CD4-positive, alpha-beta T cell treated with Interleukin-4 for 1 hour (primary cell): ENCODE measurements around the gene MCF2L.
"Not testable (repeated sequence)": the region's sequence is repeated elsewhere in the genome, so short reads cannot be mapped to it uniquely, and the experiment has no call there.

Source experiments
- DNase-seq, 2 donors: peaks; one replicate each; pipeline ENCODE4 v3.0.0-alpha.2; 2020 to 2022

MCF2L gene

DNA sequence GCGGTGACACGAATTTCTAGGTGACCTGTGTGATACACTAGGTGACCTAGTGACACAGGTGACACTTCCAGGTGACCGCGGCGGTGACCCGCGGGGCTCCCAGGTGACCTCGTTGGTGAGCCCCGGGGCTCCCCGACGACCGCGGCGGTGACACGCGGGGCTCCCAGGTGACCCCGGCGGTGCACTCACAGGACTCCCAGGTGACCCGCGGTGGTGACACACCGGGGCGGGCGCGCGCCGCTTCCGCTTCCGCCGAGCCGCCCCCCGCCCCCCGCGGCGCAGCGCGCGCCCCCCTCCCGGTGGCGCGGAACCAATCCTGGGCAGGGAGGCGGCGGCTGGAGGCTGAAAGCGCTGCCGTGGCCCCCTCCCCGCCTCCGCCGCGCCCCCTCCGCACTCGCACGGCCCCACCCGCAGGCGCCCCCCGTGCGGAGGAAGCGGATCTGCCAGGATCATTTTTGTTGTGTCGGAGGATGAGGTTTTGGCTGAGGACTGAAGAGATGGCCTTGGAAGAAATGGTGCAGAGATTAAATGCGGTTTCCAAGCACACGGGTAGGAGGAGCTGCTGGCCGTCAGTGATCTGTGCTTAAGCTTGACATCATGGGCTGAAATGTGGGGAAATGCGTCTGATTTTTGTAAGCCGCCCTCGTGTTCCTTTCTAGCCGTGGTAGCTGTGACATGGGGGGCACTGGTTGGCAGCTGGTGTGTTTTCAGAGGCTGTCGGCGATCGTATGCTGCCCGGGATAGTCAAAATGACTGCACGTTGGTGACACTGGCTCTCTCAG is at the start of gene MCF2L:
TSS of gene MCF2L (plus strand) at position 305 of the 782 bp plus-strand sequence. CDS start at position 471, 166 bp downstream.
- DNase-seq = peak; percentile 41 to 65

DNA sequence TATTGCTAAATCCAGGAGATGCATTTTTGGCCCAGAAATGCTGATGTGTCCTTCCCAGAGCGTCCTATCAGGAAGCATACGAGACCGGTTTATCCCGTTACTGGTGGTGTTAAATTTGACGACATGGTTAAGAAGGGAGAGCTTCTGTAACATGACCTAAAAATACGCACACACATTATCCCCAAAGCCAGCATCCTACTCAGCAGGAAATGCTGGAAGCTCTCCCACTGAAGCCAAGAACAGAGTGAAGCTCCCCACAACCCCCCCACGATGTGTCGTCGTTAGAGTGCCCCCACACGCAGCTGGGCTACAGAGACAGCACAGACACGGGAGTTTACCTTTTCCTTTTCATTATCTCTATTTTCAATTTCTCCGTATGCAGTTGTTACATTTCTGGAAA is 45.1 kb upstream of the MCF2L start:
- DNase-seq = no peak

GRCh38 chr13:112924365-112924764 is 44.6 kb upstream of the MCF2L start:
- DNase-seq = no peak

GRCh38 chr13:112926003-112926402 is 43.0 kb upstream of the MCF2L start:
- no peak for DNase-seq

DNA sequence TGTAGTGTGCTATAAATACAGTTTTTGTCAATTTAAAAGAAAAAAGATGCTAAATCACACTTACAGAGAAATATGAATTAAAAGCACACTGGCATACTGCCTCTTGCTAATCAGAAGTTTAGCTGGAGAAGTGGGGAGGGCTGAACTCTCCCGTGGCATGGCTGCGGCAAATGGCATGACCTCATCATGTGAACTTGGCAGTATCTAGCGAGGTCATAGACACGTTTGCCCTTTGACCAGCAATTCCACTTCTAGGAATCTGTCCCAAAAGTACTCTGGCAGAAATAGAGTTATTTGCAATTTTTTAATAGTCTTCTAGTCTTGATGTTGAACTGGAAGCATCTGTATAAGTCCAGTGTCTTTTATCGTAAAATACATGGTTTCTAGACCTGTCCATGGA is 42.0 kb upstream of the MCF2L start:
- no peak for DNase-seq

DNA sequence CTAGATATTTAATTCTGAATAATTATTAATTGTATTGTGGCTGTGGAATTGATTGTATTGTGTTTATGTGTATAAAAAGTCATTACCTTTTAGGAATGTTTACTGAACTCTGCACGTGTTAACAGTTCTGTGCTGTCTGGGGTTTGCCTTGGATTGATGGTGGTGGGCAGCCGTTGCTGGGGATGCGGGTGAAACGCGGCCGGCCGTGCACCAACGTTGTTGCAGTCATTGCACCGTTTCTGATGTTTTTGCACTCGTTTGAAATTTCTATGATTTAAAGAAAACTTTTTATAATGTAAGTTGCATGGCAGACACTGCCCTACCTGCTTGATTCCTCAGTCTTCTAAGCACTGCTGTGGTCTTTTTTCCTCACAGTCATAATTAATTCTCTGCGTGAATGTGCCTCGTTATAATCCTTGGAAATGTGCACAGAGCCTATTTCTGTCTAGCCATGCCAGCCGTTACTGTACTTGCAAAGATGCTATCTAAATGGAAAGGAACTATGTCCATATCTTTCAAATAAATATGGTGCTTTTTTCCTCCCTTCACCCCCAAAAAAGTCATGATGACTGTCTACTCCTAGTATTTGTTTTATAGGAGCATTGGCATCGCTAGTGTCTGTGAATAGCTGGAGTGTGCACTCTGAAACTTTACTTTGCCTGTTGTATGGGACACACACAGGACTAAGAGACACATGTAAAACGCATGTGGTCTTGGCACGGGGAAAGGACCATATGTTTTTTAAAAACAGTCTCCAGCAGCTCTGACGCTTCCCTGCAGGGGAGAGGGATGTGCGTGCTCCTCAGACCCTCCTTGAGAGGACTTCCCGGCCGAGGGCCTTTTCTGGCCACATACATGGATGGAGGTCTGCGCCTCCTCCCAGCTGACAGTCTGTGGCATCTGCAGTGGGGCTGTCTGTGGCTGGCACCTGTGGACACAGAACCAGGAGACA is 40.7 kb upstream of the MCF2L start:
- no peak for DNase-seq

- no peak for DNase-seq
Measured at GRCh38 chr13:112928972-112929782, 39.8 kb upstream of the MCF2L start.

DNA sequence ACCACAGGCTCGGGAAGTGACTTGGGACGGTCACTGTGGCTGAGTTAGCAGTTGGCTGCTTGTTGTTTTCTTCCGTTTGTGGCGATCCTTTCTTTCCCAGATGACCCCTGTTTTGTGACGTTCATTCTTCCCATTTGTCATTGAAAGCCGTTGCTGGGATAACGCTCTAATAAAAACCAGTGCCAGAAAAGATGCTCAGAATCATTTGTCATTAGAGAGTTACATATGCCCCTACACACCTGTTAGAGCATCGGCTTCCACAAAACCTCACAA is 39.3 kb upstream of the MCF2L start:
- no peak for DNase-seq

DNA sequence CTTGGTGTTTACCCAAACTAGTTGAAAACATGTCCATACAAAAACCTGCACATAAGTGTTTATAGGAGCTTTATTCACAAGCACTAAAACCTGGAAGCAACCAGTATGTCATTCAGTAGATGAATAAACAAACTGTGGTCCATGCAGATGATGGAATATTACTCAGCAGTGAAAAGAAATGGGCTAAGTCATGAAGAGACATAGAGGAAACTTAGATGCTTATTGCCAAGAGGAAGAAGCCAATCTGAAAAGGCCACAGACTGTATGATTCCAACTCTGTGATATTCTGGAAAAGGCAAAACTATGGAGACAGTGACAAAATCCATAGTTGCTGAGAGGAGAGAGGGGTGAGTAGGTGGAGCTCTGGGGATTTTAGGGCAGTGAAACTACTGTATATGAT is 38.8 kb upstream of the MCF2L start:
- DNase-seq = no peak

DNA sequence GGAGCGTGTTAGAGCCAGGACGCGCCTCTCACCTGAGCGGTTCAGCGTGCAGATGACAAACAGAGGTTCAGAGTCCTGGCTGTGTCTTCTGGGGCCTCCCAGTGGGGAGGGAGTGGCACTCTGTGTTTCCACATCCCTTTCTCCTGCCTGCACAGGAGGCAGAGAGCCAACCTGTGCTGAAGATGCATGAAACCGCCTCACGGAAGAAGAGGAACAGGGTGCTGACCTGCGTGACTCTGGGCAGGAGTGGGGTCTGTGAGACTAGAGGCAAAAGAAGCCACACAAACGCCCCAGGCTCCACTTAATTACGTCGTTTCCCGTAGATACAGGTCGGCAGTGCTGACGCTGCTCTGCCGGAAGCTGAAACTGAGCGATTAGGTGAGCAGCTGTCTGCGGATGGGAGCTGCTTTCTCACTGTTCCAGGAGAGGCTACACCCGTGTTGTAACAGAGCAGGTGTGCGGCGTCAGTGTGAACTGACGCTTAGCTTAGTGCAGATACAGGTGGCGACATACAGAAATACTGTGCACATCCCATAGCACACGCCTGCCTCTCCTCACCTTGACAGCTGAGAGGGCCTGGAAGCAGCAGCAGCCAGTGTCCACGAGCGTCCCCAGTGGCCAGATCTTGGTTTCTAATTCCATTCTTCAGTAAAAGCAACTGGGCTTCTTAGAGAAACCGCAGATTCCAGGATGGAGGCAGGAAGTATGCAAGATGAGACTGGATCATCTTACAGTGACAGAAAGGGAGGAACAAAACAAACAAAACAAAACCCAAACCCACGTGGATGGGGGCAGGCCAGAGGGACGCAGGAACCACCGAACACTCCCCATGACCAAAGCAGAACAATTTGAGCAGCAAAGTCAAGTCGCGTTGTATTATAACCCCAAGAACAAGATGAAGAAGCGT is 37.7 kb upstream of the MCF2L start:
- DNase-seq = no peak

- DNase-seq = no peak
Measured at GRCh38 chr13:112932971-112933370, 36.0 kb upstream of the MCF2L start.

DNA sequence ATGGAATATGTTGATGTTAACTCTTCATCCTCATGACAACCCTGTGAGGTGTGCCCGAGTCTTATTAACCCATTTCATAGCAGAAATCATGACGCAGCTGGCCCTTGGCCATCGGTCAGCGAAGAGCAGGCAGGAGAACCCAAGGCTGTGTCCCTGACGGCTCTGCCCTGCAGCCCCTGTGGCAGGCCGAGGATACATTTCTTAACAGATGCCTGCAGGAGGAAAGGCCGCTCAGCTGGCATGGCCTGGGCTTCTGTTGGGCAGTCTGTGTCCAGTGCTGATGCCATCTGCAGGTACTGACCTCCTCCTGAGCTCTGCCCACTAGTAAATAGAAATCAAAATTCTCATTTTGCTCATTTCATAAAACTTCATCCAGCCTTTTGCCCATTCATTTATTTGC is 35.4 kb upstream of the MCF2L start:
- no peak for DNase-seq

DNA sequence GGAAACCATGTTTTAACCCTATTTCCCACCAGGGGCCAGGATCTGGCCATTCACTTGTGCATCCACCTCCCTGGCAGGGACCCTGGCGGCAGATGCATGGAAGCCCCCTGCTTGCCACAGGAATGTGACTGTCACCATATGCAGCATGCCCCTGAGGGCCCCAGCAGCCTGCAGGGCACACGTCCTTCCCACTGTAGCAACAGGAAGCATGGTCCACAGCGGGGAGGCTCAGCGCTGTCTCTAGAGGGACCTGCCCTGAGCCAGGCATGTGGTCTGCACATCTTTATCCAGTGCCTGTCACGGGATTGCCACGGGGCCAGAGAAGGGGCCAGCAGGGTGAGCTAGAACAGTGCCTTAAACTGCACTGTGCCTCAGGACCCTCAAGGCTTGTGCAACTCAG is 34.9 kb upstream of the MCF2L start:
- DNase-seq = no peak

DNA sequence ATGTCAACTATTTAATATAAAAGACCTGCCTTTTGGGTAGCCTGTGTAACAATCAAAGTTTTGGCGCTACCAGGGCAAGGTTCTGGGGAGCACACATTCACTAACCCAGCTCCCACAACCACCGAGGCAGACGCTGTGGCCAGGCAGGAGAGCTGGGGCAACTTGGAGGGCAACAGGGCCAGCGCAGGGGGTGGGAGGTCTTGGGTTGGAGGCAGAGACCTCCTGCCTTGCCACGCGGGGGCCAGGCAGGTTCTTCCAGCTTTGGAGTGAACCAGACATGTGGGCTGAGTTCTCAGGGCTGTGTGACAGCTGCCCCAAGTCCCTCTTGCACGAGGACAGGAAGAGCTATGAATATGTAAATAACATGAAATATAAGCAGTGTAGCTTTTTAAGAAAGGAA is 30.3 kb upstream of the MCF2L start:
- no peak for DNase-seq

- no peak for DNase-seq
Measured at GRCh38 chr13:112940236-112940635, 28.8 kb upstream of the MCF2L start.

GRCh38 chr13:112941349-112941748 is 27.7 kb upstream of the MCF2L start:
- DNase-seq = no peak

DNA sequence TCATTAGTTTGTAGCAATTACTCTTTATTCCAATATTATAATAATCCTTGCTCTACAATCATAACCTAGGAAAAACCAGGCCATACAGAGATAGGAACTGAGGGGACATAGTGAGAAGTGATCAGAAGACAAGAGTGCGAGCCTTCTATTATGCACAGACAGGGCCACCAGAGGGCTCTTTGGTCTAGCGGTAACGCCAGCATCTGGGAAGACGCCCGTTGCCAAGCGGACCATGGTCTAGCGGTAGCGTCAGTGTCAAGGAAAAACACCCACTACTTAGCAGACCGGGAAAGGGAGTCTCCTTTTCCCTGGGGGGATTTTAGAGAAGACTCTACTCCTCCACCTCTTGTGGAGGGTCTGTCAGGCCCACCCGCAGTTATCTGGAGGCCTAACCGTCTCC is 27.2 kb upstream of the MCF2L start:
- not testable (repeated sequence) for DNase-seq

GRCh38 chr13:112942689-112943308 is 26.2 kb upstream of the MCF2L start:
- peak; percentile 92 to 93 for DNase-seq

DNA sequence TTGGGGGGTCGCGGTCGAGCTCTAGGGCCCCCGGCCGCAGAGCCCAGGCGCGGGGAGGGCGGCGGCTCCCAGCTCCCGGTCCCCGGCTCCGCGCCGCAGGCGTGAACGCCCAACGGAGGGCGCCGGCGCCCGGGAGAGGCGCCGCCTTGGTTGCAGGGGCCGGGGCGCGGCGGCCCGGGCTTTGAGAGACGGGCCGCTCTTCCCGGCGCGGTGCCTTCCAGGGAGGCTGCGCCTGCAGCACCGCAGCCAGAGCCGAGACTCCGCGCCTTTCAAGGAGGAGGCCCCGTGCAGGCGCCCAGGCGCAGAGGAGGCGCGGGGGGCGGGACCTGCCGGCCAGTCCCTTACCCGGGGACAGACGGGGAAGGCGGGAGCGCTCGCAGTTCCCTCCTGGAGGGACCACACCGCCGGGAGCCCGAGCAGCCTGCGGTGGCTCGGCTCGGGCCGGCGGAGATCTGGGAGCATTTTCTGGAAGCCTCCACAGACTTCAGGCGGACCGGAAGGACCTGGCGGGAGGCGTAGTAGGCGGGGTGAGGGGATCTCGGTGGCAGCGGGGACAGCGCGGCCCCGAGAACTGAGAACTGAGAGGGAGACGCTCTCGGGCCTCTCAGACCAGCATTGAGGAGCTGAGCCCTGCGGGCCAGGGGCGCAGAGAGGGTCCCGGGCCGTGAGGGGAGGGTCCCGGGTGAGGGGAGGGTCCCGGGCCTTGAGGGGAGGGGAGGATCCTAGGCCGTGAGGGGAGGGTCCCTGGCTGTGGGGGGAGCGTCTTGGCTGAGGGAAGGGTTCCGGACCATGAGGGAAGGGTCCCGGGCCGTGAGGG is 25.5 kb upstream of the MCF2L start:
- peak in 1 of 2 donors; percentile 12 for DNase-seq

- no peak for DNase-seq
Measured at GRCh38 chr13:112947796-112948195, 21.2 kb upstream of the MCF2L start.
